Fibroblast of the conjunctiva (primary cell): ENCODE measurements around the gene KCNG1.

Experiments
- DNase-seq: peaks from one replicate; pipeline ENCODE4 v3.0.0-alpha.2; 2010; ENCODE audit warnings: low read depth

Gene KCNG1

DNA sequence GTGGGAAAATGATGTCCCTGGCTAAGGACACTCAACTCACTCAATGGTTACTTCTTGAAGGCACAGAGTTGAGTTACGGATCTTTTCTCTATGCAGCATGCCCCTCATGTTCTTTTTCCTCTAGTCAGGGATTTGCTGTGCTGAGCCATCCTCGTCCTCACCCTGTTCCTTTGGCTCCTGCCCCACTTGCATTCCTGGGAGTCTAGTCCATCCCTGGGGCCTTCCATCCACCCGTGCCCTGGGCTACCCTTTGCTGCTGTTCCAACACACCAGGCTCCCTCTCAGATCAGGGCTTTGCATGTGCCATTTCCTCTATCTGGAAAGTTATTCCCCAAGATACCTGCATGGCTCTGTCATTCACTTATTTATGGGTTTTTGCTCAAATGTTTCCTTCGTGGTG lies 13.3 kb upstream of the KCNG1 start:
- DNase-seq = no peak

DNA sequence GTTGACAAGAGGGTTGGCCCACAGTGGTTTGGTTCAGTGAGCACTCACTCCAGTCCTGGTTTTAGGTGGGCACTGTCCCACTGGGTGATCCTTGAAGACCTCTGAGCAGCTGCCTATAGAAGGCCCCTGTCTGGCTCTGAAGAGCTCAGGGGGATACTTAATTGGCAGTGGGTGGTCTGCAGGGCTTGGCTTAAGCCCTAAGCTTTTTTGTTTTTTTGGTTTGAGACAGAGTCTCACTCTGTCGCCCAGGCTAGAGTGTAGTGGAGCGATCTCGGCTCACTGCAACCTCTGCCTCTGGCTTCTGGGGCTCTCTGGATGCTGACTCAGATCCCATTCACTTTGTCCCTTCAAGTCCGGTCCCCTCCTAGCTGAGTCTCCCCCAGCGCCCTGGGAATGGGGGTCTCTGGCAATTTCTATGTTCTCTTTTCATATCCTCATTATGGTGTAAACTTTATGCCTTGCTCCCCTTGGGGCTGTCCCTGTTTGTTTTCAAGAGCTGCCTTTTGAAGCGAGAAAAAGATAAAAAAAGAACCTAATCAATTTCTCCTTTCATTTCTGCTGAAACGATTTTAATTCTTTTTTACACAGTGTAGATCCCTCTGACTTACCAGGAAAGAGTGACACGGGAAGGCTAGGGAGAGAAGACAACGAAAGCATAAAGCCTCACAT lies 12.2 kb upstream of the KCNG1 start:
- no peak for DNase-seq

DNA sequence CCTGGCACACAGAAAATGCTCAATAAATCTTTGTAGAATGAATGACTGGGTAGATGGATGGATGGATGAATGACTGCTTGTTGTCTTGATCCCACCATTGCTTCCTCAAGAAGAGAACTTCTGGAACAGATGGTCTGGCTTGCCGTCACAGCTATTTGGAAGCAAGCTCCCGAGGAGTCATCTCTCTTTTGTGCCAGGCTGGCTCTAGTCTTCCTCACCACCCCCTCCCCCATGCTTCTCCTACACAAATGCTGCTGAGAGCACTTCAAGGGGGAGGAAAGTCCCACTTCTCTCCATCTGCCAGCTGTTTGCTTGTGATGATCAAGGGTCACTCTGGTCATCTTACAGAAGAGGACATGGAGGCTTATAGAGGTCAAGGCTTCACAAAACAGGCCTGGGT lies 11.6 kb upstream of the KCNG1 start:
- DNase-seq = no peak

DNA sequence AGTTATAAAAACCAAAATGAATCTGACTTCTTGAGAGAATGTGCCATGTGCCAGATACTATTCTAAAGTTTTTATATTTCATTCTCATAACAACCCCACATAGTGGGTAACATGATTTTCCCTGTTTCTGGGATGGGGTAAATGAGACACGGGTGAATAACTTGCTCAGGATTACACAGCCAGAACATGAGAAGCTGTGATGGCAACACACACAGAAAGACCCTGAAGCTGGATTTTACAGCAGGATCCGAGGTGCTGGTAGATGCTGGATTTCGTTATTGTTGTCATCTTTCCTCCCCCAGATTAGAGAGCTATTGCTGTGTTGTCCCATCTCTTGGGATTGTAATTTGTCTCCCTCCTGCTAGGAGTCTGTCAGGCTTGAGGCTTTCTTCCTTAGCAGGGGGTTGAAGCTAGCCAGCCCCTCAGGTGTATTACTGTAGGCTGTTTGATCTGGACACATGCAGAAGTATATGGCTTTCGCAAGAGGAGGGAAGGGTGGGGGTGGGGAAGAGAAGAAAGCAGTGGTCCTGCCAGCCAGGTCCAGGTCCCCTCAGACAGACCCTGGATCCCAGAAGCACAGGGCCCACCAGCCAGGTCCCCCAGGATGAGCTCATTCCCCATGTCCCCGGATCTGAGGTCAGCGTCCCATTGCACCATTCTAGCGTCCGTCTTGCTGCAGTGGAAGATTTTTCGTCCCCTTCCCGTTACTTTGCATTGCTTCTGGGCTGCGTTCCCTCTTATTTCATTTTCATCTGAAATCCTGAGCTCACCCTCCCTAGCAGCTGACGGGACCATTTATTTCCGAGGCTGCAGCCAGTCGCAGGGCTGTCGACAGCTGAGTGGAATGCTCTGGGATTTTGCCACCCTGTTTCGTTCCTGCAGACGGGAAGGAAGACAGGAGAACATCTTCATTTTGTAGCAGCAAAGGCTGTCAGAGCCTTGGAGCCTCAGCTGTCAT lies 7.3 kb upstream of the KCNG1 start:
- no peak for DNase-seq

DNA sequence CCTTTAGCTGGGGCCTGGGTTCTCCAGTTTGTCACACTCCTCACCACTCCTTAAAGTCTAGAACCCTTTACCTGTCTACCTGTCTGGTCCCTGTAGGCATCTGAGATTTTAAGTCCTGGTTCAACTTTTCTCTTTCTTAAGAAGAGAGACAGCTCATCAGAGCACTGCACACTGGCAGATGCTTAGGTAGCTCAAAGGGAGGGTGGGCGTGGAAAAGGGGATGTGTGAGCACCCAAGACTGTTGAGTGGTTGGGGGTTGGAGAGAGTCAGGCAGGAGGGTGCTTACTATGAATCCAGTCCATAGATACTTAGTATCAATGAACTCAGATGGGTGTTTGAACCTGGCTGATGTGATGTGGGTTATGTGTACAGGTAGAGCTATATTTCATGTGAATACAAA lies 6.6 kb upstream of the KCNG1 start:
- DNase-seq = no peak

DNA sequence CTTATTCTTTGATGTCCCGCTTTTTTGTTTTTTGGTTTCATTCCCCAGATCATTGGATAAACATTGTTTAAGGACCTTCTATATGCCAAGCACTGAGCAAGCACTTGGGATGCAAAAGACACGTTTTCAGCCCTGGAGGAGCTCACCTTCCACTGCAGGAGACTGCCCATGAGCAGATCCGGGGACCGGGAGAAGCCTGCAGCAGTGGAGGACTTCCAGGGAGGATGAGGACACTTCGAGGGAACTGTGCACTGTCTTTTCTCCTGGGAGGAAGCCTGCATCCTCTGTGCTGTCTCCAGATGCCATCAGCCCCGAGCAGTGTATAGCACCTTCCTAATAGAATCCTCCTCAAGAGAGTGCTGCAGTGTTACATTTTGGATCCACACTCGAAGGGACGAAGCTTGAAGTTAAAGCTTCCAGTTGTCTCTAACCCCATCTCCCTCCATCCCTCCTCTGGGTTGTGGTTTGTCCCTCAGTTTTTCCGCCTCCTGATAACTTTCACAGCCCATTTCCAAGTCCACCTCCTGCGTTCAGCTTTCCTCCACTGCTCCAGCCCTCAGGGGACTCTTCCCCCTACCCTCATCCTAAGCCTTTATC lies 5.8 kb upstream of the KCNG1 start:
- DNase-seq = no peak

DNA sequence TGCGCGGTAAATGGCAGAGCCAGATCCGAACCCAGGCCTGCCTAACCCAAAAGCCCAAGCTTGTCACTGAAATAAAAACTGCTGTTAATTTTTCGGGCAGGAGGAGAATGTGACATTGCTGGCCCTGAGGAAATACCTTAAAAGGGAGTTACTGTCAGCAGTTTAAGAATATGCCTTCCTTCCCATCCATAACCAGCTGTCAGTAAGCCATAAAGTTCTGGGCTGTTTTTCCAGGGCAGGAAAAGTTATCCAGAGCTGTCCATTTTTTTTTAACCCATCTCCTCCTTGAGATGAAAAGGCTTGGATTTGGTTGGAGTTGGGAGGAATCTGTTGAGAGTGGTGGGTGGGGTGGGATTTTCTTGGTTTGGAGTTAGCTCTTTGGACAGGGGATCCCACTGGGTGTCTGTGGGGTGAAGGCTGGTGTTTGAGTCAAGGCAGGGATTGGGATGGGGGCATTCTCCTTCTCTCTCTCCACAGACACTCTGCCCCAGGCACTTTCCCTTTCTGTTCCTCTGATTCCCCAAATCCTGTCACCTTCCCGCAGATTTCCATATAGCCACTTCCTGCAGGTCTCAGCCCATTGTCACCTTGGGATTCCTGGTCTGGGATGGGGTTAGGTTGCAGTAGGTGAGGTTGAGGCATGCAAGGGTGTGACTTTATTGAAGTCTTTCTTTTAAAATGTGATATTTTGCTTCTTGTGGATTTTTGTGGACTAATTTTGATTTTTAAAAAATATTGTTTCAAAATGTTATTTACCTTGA lies 4.3 kb upstream of the KCNG1 start:
- DNase-seq = no peak

DNA sequence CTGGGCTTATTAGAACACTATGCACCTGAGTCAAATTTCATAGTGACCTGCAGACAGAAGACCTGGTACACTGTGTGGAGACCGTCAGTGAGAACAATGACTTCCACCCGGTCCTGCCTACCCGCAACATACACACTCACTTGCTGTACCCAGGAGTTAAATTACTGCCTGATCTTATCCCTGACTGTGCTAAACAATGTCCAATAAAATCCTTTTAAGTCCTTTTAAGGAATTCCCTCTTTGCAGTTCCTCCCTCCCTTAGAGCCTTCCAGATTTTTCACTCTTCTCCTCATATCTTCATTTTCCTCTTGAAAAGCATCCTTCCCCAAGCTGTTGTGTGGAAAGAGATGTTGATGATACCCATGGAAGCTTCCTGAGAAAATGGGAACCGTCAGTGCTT lies 3.4 kb upstream of the KCNG1 start:
- no peak for DNase-seq

DNA sequence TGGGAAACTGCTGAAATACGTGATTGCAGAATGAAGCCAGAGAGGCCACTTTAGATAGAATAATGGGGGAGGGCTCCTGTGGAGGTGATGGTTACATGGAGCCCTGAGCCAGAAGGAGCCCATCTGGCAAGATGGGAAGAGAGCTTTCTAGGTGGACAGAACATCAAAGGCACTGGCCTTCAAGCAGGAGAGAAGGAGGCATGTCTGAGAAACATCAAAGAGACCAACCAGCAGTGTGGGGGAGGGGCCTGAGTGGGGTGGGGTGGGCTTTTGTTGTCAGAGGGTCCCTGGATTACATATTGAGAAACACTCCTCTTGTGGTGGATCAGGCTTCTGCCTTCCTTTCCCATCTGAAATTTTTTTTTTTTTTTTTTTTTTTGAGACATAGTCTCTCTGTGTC lies 1.9 kb upstream of the KCNG1 start:
- no peak for DNase-seq

DNA sequence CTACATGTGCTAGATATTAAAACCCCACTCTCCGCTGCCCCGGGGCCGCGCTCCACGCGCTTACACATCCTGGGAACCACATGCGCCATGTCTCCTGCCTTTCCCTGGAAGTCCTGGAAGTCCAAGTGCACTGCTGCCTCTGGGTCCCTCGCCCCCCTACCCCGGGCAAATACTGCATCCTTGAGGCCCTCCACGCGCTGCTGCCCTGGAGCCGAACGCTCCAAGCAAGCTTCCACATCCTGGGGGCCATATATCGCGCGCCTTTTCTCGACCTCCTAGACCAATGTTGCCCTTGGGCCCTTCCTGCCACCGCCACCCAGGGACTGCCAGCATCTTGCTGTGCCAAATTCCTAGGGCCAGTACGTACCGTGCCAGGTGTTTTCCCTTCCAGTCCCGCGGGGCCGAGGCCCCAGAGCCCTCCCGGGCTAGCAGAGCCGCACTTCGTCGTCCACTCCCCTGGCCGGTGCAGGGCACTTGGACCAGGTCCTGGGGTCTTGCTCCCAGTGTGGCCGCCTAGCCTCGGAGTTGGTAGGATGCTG lies 779 bp upstream of the KCNG1 start:
- DNase-seq = no peak

DNA sequence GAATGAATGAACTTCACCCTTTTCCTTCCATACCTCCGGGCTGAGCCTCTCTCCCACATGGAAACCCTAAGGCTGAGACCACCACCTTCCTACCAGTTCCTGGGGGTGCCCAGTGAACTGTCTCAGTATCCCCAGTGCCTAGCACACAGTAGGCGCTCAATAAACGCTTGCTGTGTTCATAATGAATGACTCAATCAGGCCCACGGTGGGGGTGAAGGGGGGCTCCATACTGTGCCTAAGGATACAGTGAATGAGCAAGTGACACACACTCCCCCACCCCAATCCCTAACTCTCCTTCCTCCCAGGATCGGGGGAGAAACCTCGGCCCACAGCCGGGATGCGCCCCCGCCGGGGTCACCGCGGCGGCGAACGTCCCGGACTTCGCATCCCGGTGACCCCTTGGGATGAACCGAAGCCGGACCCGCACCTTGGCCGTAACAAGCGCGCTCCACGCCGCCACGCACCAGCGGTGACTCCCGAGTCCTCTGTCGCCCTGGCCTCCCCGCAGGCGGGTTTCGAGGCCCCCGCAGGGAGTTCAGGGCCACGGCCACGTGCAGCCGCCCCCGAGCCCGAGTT lies 592 bp downstream of the KCNG1 start:
- no peak for DNase-seq

DNA sequence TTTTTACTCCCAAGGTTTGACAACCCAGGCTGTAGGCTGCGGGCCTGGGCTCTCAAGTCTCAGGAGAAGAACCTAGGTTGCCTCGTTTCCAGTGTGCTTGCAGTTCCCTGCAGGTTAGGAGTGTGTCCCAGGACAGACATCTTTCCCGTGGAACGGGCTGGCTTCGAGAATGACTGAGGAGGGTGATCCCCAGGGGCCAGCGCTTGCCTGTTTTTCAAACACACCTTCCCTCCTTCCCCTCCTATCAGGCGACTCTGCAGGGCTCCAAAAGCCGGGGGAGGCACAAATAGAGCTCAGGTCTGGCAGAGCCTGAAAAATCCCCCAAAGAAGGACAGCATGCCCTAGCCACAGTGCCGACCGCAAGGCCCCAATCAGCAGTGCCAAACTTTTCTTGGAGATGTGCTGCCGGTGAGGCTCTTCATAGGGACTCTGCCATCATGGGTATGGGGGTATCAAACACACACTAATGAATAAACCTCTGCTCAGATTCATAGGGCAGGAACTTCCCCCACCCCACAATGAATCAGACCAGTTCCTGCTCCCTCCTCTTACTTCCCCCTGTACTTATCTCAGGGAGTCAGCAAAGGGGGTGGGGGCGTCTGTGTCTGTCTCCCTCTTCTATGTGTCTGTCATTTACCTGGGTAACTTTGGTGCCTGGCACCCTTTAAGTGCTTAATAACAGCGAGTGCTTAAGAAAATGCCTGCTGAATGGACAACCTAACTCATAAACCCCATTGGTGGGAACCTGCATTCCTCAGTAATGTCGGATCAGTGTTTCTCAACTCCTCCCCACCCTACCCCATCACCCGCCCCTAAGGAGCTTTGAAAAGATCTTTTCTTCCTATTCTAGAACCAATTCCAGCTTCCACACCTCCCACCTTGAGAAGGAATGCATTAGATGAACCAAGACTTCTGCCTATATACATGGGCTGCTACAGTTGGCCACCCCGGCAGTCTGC lies 1.6 kb downstream of the KCNG1 start:
- DNase-seq = no peak

DNA sequence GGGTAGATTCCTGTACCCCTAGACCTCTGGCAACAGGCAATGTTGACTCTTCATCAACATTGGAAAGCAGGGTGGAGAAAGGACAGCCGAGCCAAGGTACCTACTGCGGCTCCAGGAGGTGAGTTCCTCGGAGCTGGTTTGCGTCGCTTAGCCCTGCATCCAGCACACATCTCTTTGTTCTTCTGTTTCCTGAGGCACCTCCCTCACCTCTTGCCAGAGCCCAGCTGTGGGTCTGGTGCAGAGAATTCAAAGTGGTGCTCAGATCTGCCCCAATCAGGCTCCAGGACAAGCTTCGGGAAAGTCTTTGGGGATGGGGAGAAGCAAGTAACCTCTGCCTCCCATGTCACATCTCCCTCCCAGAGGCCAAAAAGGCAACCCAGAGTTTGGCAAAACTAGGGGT lies 2.2 kb downstream of the KCNG1 start:
- no peak for DNase-seq

DNA sequence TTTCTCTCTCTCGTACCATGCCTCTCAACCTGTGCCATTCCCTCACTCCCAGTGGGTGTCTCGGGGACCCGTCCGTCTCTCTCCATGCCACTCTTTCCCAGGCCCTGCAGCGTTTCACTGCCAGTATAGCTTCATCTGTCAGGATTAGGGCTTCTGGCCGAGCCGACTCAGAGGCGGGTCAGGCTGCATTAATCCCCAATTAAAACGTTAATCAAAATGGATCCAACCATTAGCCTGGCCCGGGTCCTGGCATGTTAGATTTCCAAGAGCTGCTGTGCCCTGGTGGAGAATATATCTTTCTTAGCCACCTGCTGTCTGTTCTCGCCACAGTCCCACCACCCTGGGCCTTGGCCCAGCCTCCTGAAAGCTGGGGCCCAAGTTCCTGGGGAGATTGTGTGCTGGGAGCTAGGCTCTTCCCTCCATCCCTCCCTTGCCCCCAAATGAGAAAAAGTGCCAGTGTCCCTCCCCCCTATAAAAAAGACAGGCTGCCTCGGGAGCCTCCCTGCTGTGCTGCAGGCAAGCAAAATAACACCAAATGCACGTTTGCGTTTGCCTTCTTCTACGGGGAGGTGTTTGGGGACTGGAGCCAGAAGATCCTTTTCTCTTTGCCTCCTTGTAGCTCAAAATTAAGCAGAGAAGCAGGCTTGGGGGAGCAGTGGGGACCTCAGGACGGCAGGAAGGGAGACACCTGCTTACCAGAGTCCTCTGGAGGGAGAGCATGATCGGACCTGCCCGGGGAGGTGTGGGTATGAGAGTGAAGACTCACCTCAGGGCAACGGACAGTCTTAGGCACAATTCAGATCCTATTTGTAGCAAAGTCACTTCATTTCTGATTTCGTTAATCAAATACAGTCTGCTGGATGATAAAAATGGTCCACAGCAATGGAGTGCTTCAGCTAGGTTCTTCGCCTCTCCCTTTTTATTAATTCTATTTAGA lies 3.0 kb downstream of the KCNG1 start:
- no peak for DNase-seq

DNA sequence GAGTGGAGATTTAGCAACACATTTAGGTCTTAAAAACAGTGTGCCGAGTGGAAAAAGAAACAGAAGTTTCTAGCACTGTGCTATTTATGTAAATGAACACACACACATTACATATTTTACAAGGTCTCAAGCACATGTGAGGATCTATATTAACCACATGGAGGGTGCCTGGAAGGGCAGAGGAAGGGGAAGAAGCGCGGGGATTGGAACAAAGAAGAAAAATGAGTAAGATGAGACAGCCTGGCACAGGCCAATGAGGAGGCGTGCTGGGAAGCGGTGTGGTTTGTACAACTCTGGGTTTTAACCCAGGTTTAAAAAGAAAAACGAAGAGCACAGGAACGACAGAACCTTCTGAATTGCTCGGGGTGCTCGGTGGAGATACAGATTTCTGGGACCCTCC lies 5.7 kb downstream of the KCNG1 start:
- DNase-seq = no peak

DNA sequence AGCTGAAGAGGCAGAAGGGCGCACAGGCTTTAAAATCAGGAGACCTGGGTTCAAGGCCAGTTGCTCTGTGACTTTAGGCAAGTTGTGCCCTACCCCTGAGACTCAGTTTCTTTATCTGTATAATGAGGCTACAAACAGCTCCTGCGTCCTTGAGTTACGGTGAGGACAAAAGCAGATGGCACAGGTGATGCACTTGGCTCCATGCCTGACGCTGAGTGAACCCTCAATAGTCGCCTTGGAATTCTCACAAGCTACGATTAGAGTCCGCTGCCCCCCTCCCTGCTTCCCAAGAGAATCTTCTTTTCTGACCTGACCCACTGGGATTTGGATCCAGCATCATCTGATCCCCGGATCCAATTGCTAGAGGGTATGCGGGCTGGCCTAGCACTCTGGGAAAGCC lies 6.4 kb downstream of the KCNG1 start:
- no peak for DNase-seq

DNA sequence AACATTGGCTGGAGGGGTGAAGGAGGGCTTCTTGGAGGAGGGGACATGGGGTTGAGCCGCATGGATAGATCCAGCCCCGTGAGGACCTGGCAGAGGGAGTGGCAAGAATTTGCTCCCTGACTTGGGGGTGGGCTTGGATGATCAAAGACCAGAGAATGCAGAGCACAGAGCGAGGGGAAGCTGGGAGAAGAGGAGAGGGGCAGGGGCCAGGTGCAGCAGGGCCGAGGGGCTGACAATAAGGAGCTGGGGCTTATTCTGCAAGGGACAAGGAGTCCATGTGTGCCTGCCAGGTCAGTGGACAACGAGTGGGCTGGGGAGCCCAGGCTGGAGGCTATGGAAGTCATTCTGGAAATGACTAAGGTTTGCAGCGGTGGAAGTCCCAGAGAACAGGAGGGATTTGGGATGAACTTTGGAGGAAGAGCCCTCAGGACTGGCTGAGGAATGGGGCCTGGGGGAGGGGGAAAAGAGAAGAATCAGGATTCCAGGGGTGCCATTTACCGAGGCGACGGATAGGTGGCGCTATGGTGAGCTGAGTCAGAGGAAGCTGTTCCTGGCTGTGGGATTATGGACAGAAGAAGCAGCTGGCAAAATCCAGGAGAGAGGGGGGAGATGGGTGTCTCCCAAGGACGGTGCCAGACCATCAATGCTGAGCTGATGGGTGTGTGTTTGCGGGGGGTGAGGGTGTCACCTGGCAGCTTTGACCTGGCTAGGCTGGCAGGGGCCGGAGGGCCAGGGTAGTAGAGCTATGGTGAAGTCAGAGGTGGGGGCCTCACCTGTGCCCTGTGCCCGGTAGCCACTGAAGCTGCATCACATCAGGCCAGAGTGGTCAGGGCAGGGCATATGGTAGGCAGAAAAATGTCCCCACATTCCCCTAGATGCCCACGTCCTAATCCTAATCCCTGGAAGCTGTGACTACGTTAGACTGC lies 7.8 kb downstream of the KCNG1 start:
- peak; percentile 48 for DNase-seq

DNA sequence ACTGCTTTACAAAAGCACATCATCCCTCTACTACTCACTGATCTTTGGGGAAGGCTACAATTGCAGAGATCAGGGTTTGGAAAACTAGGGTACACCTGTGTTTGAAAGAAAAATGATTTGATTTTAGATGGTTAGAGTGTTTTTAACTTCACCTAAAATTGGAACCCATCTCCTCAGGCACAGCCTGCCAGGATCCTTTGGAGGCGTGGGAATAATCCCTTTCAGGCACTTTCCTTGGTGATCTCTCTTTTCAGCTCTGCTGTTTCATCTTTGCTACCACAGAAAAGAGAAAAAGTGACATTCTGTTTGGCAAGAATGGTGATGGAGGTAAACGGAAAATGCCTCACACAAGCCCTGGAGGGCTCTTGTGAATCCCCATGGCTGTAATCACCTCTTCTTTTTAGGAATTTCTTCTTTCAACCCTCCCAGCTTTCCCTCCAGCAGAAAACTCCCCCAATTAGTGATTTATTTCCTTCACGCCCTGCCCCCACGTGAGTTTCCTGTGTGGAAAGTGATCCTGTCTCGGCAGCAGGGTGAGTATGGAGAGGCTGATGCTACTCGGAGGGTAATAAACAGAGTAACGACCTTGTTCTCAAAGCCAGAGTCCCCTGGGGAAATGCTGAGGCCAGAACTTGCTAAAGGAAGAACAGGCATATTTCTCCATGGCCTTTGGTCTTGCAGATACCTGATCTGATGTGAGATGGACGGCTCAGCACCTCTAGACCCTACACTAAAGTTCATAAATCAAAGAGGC lies 9.2 kb downstream of the KCNG1 start:
- no peak for DNase-seq
